ENCODE measurements around the gene GRIN2D.

- peak in 2 of 3 experiments; percentile 50 to 86 for TF ChIP-seq CTCF (IDR thresholded peaks at IDR 0.05)
- TF ChIP-seq POLR2A (IDR thresholded peaks at IDR 0.05) = peak in 1 of 2 donors; percentile 53
These were observed 2.1 kb upstream of the GRIN2D start, which contains the start of gene KDELR1 for GRCh38 chr19:48391100-48392005.

Measured in vagina (tissue), 2 donors.